IMR-90 (cell line): ENCODE measurements around the gene NCS1. TPM values are rescaled to one million over a fixed set of nuclear protein-coding genes. Genes with fewer than 3 reads are reported as not detected.
A peak's percentile ranks its signal among the peaks of the same experiment; 100 is the strongest.

Experiments used
- ATAC-seq: fragments of 200-7000 bp; cut with Tn5 transposase; 2 replicates; pipeline ENCODE4 v1.9.1; 2020; ENCODE audit warnings: low read depth, mild to moderate bottlenecking, moderate library complexity
- BruUV-seq: library from RNA; stranded (reverse); fragments of 400-500 nt; replicated peaks from 2 replicates; lab custom pipeline; 2021; lab: Mats Ljungman, UMichigan
- CTCF ChIA-PET: fragments of 300-600 bp; formaldehyde crosslinking; extraction: SDS; loops from one replicate; lab custom pipeline; 2021; ENCODE audit warnings: antibody characterized with exemption; lab: Yijun Ruan, JAX
- POLR2A ChIA-PET: fragments of 300-600 bp; sonication (Branson Sonifier 250); formaldehyde crosslinking; loops from one replicate; lab custom pipeline; 2022; ENCODE audit warnings: antibody characterized with exemption; ENCODE audit not compliant: unreplicated experiment; lab: Charles Lee
- DNase-seq: peaks from one replicate; pipeline ENCODE4 v3.0.0; 2013
- H2AFZ ChIP-seq: replicated peaks from 2 replicates; pipeline ENCODE3; 2013; ENCODE audit warnings: low read length, mild to moderate bottlenecking; ENCODE audit not compliant: poor library complexity
- H2AK5ac ChIP-seq: 2 replicates; pipeline ENCODE4 v1.6.1; 2013; ENCODE audit warnings: low read depth, low read length, inconsistent platforms
- H2AK9ac ChIP-seq: replicated peaks from 2 replicates; pipeline ENCODE3; 2013; ENCODE audit warnings: mild to moderate bottlenecking, low read depth, low read length, moderate library complexity; ENCODE audit not compliant: poor library complexity
- H2BK120ac ChIP-seq: 2 replicates; pipeline ENCODE4 v1.6.1; 2013; ENCODE audit warnings: low read depth, low read length, inconsistent platforms
- H2BK15ac ChIP-seq: 3 replicates; pipeline ENCODE4 v1.6.1; 2013; ENCODE audit warnings: low read depth, low read length, inconsistent platforms
- H2BK20ac ChIP-seq: 2 replicates; pipeline ENCODE4 v1.6.1; 2013; ENCODE audit warnings: low read depth, mild to moderate bottlenecking, inconsistent platforms, low read length, moderate library complexity
- H2BK5ac ChIP-seq: 2 replicates; pipeline ENCODE4 v1.6.1; 2013; ENCODE audit warnings: mild to moderate bottlenecking, low read depth, low read length, inconsistent platforms; ENCODE audit not compliant: poor library complexity, severe bottlenecking
- H3K14ac ChIP-seq: replicated peaks from 2 replicates; pipeline ENCODE4 v1.6.1; 2013; ENCODE audit warnings: low read depth, low read length, inconsistent platforms
- H3K18ac ChIP-seq: 2 replicates; pipeline ENCODE4 v1.6.1; 2013; ENCODE audit warnings: low read depth, low read length, control low read depth
- H3K23ac ChIP-seq: 2 replicates; pipeline ENCODE4 v1.6.1; 2013; ENCODE audit warnings: low read depth, low read length, inconsistent platforms
- H3K27ac ChIP-seq: 2 replicates; pipeline ENCODE4 v1.5.1; 2013; ENCODE audit warnings: mild to moderate bottlenecking, control low read depth, low read length; ENCODE audit not compliant: insufficient read depth
- H3K27me3 ChIP-seq: 2 replicates; pipeline ENCODE4 v1.6.1; 2013; ENCODE audit warnings: low read length; ENCODE audit not compliant: control insufficient read depth, insufficient read depth
- H3K36me3 ChIP-seq: 2 replicates; pipeline ENCODE4 v1.6.1; 2013; ENCODE audit warnings: low read length, mixed read lengths; ENCODE audit not compliant: control insufficient read depth, insufficient read depth
- H3K4ac ChIP-seq: 2 replicates; pipeline ENCODE4 v1.6.1; 2013; ENCODE audit warnings: low read depth, low read length, inconsistent platforms
- H3K4me1 ChIP-seq: 2 replicates; pipeline ENCODE4 v1.6.1; 2013; ENCODE audit warnings: low read length, mixed read lengths; ENCODE audit not compliant: control insufficient read depth, insufficient read depth
- H3K4me2 ChIP-seq: 2 replicates; pipeline ENCODE4 v1.6.1; 2013; ENCODE audit warnings: low read depth, mild to moderate bottlenecking, control low read depth, low read length, moderate library complexity
- H3K4me3 ChIP-seq: 2 replicates; pipeline ENCODE4 v1.5.1; 2013; ENCODE audit warnings: low read depth, mild to moderate bottlenecking, control low read depth, low read length, moderate library complexity; ENCODE audit not compliant: insufficient read depth
- H3K56ac ChIP-seq: 2 replicates; pipeline ENCODE4 v1.6.1; 2013; ENCODE audit warnings: low read length, inconsistent platforms; ENCODE audit not compliant: insufficient read depth; ENCODE audit errors: extremely low read depth
- H3K79me1 ChIP-seq, 2 experiments: 2 replicates each; pipeline ENCODE4 v1.6.1; 2013; ENCODE audit warnings: low read length in 2 of 2, inconsistent platforms in 1 of 2, low read depth in 1 of 2
- H3K9ac ChIP-seq: 2 replicates; pipeline ENCODE4 v1.6.1; 2013; ENCODE audit warnings: low read depth, low read length, control low read depth
- H3K9me1 ChIP-seq: 2 replicates; pipeline ENCODE4 v1.6.1; 2013; ENCODE audit warnings: low read length, inconsistent platforms; ENCODE audit not compliant: insufficient read depth
- H3K9me3 ChIP-seq: 2 replicates; pipeline ENCODE4 v1.6.1; 2013; ENCODE audit warnings: low read length; ENCODE audit not compliant: control insufficient read depth, insufficient read depth
- H4K20me1 ChIP-seq: 2 replicates; pipeline ENCODE4 v1.6.1; 2013; ENCODE audit warnings: low read length, inconsistent platforms; ENCODE audit not compliant: insufficient read depth
- H4K5ac ChIP-seq: 2 replicates; pipeline ENCODE4 v1.6.1; 2013; ENCODE audit warnings: mild to moderate bottlenecking, low read depth, low read length, control low read depth
- H4K8ac ChIP-seq, 2 experiments: 2 replicates each; pipeline ENCODE4 v1.6.1; 2013; ENCODE audit warnings: low read depth in 2 of 2, low read length in 2 of 2, control low read depth in 1 of 2, inconsistent platforms in 1 of 2
- H4K91ac ChIP-seq: 2 replicates; pipeline ENCODE4 v1.6.1; 2013; ENCODE audit warnings: low read depth, low read length, inconsistent platforms; ENCODE audit not compliant: insufficient read depth
- FOS ChIP-seq: fragments of 150-350 bp; IDR thresholded peaks from 2 replicates; pipeline ENCODE4 v1.6.1; 2016; ENCODE audit warnings: low read depth, low read length
- WGBS, 2 experiments: methylation state at CpG; one replicate each; pipeline versions ENCODE4 v1.1.5 to v1.1.7; 2013; ENCODE audit warnings: missing lambda C conversion rate in 2 of 2; ENCODE audit not compliant: insufficient read length in 1 of 2; ENCODE audit errors: extremely low coverage in 2 of 2; 5-methylcytosine and 5-hydroxymethylcytosine counted together
- dilution Hi-C: fragments of 300-500 bp; cut with HindIII; formaldehyde crosslinking; loops from one replicate; pipeline ENCODE4 v1.14.3; 2018; ENCODE audit warnings: low sequenced_read_pairs; ENCODE audit not compliant: unreplicated experiment
- in situ Hi-C: fragments of 300-500 bp; cut with MboI; formaldehyde crosslinking; loops from 3 replicates; pipeline ENCODE4 v1.14.3; 2019; ENCODE audit warnings: low sequenced_read_pairs, inconsistent platforms, mixed read lengths
- intact Hi-C: fragments of 100-400 bp; cut with micrococcal nuclease; formaldehyde crosslinking; loops from 2 replicates; pipeline ENCODE4 v1.10.0; 2022
- polyA plus RNA-seq, 3 experiments: library from polyadenylated mRNA; depleted of rRNA; stranded (reverse); fragments of >200 nt; gene quantifications; 2 replicates each; pipeline ENCODE4 v1.2.3, GENCODE V29; 2012; ENCODE audit warnings: low replicate concordance in 1 of 3
- total RNA-seq: library from RNA; depleted of rRNA; stranded (reverse); fragments of >200 nt; gene quantifications from 2 replicates; pipeline ENCODE4 v1.2.3, GENCODE V29; 2012
- TF ChIP-seq, protein P1 (sequence below): conservative IDR thresholded peaks from 2 replicates; pipeline ENCODE4 v1.5.1; 2012; ENCODE audit warnings: mild to moderate bottlenecking, low read depth, low read length, improper control_type of control experiment

Gene NCS1
- total and polyA plus RNA-seq, 2 of the 4 experiments (the other 2 are of a cell fraction) = 41.0 to 60.5 TPM

DNA sequence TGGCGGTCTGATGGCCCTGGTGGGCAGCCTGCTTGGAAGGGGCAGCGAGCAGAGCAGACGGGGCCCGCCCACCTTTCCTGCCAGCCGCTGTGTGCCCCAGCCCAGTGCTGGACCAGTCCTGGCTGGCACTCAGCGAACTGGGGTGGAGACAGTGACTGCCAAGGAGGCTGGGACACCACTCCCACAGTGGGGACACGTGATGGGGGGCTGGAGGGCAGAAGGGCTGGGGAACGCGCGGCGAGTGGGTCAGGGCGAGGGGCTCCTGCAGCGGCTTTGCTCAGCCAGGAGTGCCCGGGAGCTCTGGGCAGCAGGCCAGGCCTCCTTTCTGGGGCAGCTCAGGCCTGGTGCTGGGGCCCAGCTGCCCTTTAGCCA, 19.5 kb downstream of the NCS1 start:
- Histone ChIP-seq H3K79me1 (peaks cover 26 to 97% of the 10 kb centered on the region in 2 experiments), H2BK15ac (no peak overlapping the region), H3K18ac (no peak overlapping the region), H4K5ac (no peak overlapping the region), H3K4me1 (peaks cover 36% of the 10 kb centered on the region), H3K14ac (no peak overlapping the region), H3K56ac (no peak overlapping the region), H3K27ac (no peak overlapping the region), H4K20me1 (peaks cover 91% of the 10 kb centered on the region), H4K91ac (no peak overlapping the region), H3K36me3 (no peaks in the 10 kb centered on the region), H2AK9ac (no peak overlapping the region), H2AFZ (peak overlapping the region; percentile 8), H2AK5ac (no peak overlapping the region), H4K8ac (no peak overlapping the region), H3K9me1 (peaks cover 30% of the 10 kb centered on the region), H3K4me3 (no peak overlapping the region), H3K4ac (no peak overlapping the region), H2BK5ac (no peak overlapping the region), H3K27me3 (no peaks in the 10 kb centered on the region), H2BK20ac (no peak overlapping the region), H3K9ac (no peak overlapping the region), H3K4me2 (no peak overlapping the region), H3K23ac (no peak overlapping the region), H2BK120ac (no peak overlapping the region), H3K9me3 (no peaks in the 10 kb centered on the region)
- in situ Hi-C loops (no loop called here), dilution Hi-C loops (no loop called here), intact Hi-C loops (no loop called here)
- POLR2A ChIA-PET = no interaction called here
- ATAC-seq = no peak
- no peak for DNase-seq
- TF ChIP-seq, protein P1, sequence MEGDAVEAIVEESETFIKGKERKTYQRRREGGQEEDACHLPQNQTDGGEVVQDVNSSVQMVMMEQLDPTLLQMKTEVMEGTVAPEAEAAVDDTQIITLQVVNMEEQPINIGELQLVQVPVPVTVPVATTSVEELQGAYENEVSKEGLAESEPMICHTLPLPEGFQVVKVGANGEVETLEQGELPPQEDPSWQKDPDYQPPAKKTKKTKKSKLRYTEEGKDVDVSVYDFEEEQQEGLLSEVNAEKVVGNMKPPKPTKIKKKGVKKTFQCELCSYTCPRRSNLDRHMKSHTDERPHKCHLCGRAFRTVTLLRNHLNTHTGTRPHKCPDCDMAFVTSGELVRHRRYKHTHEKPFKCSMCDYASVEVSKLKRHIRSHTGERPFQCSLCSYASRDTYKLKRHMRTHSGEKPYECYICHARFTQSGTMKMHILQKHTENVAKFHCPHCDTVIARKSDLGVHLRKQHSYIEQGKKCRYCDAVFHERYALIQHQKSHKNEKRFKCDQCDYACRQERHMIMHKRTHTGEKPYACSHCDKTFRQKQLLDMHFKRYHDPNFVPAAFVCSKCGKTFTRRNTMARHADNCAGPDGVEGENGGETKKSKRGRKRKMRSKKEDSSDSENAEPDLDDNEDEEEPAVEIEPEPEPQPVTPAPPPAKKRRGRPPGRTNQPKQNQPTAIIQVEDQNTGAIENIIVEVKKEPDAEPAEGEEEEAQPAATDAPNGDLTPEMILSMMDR = no peak
- no peak for TF ChIP-seq FOS
- no TSS peak for BruUV-seq
- CTCF ChIA-PET = no interaction called here
- 85% methylated on average over 12 of the region's 14 CpGs; no CpG with 5 or more reads in 1 of the 2 experiments for WGBS, 2 experiments
